CD4-positive, alpha-beta T cell treated with Interleukin-12 subunit alpha and Interleukin-12 subunit beta, for 1 hour (primary cell): ENCODE results near the gene CRIP2.

Experiments
- DNase-seq: peaks from one replicate; pipeline ENCODE4 v3.0.0-alpha.2; 2020

CRIP2 gene

GRCh38 chr14:105500726-105501101 is 26.1 kb downstream of the CRIP2 start:
- DNase-seq: no peak

GRCh38 chr14:105501504-105502291 is 27.1 kb downstream of the CRIP2 start:
- DNase-seq: peak; percentile 32

- peak; percentile 24 for DNase-seq
Measured at GRCh38 chr14:105502446-105503295, 28.1 kb downstream of the CRIP2 start.

DNA sequence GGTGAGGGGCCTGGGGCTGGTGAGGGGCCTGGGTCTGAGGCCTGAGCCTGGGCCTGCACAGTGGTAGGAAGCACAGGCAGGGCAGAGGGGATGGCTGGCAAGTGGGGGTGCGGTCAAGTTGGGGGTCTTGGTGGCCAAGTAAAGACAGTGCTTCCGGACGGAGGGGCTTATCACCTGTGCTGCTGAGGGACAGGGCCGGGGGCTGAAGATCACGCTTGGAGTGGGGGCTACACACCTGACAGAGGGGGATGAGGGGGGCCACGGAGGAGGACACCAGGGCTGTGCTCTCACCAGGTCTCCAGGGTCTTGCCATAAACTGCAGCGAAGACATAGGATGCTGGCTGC is 28.6 kb downstream of the CRIP2 start:
- DNase-seq: peak; percentile 18

DNA sequence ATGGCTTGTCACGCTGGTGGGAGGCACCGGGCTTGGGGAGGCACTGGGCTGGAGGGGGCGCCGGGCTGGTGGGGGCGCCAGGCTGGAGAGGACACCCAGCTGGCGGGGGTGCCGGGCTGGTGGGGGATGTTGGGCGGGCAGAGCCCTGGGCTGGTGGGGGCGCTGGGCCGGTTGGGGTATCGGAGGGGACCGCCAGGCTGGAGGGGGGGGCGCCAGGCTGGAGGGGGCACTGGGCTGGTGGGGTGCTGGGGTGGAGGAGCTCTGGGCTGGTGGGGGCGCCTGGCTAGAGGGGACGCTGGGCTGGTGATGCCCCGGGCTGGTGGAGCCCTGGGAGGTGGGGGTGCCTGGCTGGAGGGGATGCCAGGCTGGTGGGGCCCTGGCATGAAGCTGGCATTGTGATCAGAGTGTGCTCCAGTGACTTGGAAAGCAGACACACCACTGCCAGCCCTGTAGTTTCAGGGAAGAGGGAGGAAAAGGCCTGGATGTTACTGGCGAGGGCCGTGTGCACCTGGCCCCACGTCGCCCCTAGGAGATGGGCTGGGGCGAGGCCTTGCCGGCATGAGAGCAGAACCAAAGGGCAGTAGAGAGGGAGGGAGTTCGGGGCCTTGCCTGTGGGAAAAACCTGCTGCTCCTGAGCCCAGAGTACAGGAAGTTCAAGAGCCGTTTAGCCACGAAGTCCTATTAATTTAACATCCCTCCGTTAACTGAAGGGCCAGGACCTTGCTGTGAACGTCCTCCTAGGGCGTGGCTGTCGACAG is 29.5 kb downstream of the CRIP2 start:
- DNase-seq: peak; percentile 24

DNA sequence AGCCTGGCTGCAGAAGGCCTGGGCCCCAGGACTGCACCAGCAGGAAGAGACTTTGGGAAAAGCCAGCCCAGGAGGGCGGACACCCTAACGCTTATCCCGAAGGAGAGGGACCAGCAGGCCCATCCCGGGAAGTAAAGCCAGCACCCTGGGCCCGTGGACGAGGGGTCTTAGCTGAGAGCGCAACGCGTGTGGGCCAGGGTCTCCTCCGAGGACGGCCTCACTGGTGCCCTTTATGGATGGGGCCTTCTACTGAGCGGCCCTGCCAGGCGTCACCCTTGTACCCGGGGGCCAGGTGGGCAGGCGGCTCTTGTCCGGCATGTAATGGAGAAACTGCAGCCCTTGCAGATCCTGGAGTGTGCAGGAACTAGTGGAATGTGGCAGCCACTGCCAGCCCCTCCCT is 30.5 kb downstream of the CRIP2 start:
- no peak for DNase-seq

DNA sequence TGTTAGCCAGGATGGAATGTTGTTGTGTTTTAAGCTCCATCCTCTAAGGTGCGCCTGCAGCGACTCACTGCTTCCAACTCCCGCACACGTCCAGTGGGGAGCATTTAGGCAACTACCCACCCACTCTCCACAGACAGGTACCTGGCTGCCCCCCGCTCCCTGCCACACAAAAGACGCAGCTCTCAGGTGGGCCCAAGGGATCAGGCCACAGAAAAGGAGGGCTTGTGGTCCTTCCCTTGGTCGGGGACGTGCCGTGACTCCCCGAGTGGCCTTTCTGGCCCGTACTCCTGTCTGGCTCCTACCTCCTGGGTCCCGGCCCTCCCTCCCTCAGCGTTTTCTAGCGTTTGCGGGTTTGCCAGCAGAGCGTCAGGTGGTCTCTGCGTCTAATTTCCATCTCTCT is 32.6 kb downstream of the CRIP2 start:
- no peak for DNase-seq

- DNase-seq: no peak
Measured at GRCh38 chr14:105508069-105508468, 33.4 kb downstream of the CRIP2 start.

- no peak for DNase-seq
Measured at GRCh38 chr14:105508601-105509000, 34.0 kb downstream of the CRIP2 start.

DNA sequence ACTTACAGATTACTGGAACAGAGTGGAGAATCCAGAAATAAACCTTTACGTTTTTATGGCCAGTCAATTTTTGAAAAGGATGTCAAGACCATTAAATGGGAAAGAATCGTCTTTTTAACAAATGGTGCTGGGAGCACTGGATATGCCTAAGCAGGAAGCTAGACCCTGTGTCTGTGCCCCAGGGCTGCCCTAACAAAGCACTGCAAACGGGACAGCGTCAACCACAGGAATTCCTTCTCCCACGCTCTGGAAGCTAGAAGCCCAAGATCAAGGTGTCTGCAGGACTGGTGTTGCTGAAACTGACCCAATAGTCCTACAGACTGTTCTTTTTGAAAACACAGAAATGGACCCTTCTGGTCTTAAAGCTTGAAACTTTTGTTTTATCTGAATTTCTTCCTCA is 42.5 kb downstream of the CRIP2 start:
- no peak for DNase-seq

DNA sequence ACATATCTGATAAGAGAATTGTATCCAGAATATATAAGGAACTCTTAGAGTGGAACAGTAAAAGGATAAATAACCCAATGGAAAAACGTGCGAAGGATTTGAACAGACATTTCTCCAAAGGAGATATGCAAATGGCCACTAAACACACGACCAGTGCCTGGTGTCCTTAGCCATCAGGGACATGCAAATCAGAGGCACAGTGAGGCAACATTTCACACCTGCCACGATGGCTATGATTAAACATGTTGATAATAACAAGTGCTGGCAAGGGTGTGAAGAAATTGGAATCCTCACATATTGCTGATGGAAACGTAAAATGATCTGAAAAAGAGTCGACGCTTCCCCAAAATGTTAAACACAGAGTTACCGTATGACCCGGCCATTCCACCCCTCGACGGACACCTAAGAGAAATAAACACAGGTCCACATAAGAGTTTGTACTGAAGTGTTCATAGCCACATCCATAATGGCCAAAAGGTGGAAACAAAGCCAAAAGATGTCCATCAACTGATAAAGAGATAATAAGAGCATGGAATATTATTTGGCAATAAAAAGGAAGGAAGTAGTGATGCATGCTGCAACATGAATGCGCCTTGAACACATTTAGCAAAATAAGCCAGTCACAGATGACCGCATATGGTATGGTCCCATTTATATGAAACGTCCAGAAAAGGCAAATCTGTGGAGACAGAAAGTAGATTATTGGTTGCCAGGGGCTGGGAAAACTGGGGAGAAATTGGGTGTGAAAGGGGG is 45.5 kb downstream of the CRIP2 start:
- no peak for DNase-seq

- no peak for DNase-seq
Measured at GRCh38 chr14:105525326-105525725, 50.7 kb downstream of the CRIP2 start.

GRCh38 chr14:105525861-105526775 is 51.5 kb downstream of the CRIP2 start, which contains the start of gene TMEM121:
TMEM121 (plus strand) TSS chr14:105526583; CDS start chr14:105528835, 2,252 bp downstream.
- peak; percentile 63 for DNase-seq

DNA sequence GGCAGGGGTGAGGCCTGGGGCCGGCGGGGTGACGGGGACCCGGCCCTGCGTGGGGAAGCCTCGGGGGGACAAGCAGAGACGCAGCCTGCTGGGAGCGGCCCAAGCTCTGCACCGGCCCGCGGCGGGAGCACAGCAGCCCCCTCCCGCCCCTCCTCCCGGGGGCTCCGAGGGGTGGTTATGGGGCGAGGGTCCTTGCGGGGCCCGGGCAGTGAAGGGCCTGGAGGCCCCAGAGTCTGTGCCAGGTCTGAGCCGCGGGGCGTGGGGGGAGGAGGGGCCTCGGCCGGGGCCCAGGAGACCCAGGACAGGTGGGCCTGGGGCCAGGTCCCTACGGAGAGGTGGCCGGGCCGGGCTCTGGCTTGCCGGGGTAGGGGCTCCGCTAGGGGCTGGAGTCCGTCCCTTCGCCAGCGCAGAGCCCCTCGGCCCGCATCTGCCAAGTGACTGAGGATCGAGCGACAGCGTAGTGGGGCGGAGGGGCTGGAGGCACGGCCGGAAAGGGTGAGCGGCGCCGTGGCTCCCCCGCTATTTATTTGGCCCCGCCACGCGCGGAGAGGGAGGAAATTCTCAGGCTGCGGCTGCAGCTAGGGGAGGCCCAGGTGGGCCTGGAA is 52.3 kb downstream of the CRIP2 start:
- DNase-seq: no peak

DNA sequence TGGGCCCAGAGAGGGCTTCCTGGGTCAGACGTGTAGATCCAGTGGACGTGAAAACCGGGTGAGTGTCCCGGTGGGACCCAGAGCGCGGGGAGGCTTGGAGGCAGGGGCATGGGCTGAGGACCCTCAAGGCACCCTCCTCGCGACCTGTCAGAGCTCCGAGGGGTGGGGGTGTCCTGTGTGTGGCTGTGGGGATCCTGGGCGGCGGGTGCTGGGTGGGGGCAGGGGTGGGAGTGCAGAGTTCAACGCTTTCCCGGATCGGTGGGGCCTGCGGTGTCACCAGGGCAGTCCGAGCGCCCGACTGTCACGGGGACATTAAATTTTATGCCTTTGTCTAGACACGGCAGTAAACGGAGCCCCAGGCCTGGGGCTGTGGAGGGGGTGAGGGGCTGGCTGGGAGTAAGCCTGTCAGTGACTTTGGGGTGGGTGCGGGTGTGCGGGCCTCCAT is 52.8 kb downstream of the CRIP2 start:
- no peak for DNase-seq

- DNase-seq: peak; percentile 85
Measured at GRCh38 chr14:105527826-105528585, 53.4 kb downstream of the CRIP2 start.

GRCh38 chr14:105528586-105529318 is 54.1 kb downstream of the CRIP2 start:
- no peak for DNase-seq

GRCh38 chr14:105529319-105529568 is 54.6 kb downstream of the CRIP2 start:
- DNase-seq: no peak
